Measurements from ENCODE around the gene RELN.

RELN gene

GRCh38 chr7:103445228-103446048 lies 544.0 kb downstream of the RELN start:
- no peak for DNase-seq

- no peak for DNase-seq
These were observed 549.8 kb downstream of the RELN start for GRCh38 chr7:103439661-103440060.

DNA sequence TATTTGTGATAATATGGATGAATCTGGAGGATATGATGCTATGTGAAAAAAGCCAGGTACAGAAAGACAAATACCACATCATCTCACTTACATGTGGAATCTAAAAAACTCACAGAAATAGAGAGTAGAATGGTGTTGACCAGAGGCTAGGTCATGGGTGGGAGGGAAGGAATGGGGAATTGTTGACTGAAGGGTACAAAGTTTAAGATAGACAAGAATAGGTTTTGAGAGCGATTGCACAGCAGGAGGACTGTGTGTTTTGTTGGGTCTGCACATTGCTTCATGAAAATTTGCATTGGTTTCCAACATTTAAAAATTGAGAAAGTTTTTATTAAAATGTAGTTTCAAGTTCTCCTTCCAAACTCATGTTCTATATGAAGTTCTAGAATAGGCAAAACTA lies 551.8 kb downstream of the RELN start:
- DNase-seq: no peak

DNA sequence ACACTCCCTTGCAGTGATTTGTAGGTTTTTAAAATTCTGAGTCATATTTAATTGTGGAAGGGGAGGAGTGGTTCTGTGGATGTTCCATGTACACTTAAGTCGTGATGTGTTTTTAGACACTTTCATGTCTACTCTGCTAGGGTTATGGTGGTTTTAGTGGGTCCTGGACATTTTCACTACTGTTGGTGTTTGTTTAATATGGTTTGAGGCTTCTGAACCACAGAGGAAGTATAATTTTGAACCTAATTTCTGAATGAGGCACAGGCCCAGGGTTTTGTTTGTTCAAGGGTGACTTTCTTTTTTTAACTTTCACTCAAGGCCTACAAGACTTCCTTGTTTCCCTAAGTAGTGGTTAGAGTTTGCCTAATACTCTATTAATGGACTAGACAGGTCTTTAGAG lies 556.7 kb downstream of the RELN start:
- DNase-seq: no peak

DNA sequence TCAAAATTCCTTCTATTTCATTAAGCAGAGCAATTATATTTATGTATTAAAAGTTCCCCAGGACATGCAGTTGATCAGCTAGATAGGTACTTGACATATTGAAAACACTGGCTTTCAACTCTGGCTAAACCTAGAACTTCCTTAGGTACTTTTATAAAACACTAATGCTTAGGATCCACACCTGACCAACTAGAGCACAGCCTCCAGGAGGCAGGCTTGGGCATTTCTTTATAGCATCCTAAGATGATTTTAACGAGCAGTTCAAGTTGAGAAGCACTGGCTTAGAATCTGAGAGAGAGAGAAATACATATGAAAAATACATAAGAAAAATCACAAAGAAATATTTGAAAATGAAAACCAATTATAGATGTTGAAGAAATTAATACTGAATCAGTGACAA lies 564.3 kb downstream of the RELN start:
- no peak for DNase-seq

DNA sequence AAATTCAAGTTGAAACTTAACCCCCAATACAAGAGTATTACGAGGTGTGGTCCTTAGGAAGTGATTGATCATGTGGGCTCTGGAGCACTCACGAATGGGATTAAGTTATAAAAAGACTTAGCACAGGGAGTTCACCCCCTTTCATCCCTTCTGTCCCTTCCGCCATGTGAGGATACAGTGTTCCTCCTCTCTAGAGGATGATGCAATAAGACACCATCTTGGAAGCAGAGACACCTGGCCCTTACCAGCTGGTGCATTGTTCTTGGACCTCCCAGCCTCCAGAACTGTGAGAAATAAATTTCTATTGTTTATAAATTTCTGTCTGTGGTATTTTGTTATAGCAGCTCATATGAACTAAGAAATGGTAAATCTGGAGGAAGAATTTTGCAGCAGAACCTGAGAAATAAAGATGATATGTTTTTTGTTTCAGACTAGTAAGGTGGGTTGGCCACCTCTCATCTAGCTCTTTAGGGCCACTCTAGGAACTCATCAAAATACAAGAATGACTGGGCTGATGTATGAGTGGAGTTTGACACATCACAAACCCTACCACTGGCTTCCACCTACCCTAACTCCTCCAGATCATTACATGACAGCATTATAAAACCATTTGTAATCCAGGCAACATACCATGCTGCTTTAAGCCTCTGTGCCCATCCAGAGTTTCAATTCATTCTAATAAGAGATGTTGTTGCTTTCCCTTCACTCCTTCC lies 565.8 kb downstream of the RELN start:
- no peak for DNase-seq
